HL-60/S4 treated with phorbol 12-myristate 13-acetate at 8.2 ng/mL for 4 days and 3 days (cell line): Measurements from ENCODE around the gene SEMA6C.
"Not testable (repeated sequence)": the region's sequence is repeated elsewhere in the genome, so short reads cannot be mapped to it uniquely, and the experiment has no call there.

Source experiments
- in situ Hi-C: fragments of 300-500 bp; cut with MboI; formaldehyde crosslinking; loops from 2 replicates; pipeline ENCODE4 v1.15.0; 2022; ENCODE audit warnings: low sequenced_read_pairs

Gene SEMA6C

DNA sequence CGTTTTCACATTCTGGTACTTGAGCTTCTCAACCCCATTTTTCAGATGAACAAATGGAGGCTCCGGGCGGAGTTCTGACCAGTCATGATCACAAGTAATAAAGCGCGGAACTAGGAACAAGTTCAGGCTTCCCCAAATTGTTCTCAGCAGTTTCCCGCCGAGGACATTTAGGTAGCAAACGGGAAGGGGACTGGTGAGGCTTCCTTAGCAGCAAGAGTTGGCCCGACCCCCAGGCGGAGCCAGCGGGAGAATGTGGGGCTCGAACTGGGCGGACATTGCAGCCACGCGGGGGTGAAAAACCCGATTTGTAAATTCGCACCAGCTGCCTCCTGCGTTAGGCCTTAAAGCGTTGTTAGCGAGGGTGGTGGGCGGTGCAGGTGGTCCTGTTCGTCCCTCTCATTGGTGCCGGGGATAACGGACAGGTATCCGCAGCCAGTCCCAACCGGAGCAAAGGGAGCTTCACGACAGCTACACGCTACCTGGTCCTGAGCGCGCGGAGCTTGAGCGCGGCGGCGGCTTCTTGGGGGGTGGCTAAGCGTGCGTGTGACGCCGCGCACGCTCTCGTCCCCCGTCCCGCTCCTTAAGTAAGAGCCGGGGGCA is 15.3 kb downstream of the SEMA6C start:
- in situ Hi-C loops: no loop called here

DNA sequence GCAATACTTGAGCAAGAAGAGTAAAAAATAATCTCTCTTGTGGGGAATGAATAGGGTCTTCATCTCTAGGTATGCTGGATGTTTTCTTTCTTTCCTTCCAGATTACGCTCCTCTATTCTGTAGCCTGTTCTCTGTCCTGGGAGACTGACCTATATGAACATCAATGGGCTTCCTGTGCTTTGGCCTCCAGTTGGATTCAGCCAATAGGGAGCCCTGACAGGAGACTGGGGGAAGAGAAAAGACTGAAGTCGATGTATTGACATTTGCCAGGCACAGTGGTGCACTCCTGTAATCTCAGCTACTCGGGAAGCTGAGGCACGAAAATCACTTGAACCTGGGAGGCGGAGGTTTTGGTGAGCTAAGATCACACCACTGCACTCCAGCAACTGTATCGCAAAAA is 17.6 kb downstream of the SEMA6C start:
- in situ Hi-C loops: no loop called here

DNA sequence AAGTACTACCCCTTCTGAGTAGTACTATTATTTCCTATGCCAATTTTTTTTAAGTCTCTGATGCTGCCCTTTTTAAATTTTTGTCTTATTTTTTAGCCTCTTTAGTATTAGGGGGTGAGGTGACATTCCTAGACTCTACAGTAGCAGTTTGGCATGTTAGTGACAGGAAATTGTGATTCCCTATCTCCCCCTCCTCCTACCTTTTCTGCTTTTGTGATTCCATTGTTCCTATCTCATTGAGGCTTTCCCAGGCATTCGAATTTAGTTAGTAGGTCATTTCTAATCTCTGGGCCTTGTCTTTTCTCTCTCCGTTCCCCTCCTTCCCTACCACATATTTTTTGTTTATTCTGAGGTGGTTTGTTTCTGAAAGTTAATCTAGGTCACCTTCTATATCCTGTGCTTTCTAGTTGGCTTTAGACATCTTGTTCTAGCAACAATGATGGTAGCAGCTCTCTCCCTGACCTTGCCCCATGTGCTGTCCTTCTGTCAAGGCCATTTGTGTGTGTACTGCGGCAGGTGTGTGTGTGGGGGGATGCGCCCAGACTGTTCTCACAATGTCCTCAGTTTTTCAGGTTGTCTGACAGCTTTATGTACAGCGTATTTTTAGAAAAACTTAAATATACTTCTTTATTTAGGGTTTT is 21.5 kb downstream of the SEMA6C start:
- in situ Hi-C loops: no loop called here

DNA sequence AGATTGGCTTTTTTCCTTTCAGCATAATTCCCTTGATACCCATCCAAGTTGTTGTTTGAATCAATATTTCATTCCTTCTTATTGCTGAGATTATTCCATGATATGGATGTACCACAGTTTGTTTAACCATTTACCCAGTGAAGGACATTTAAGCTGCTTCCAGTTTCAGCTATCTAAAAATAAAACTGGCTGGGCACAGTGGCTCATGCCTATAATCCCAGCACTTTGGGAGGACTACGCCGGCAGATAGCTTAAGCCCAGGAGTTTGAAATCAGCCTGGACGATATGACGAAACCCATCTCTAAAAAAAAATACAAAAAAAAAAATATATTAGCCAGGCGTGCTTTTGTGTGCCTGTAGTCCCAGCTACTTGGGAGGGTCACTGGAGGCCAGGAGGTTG is 32.6 kb downstream of the SEMA6C start:
- in situ Hi-C loops: no loop called here

DNA sequence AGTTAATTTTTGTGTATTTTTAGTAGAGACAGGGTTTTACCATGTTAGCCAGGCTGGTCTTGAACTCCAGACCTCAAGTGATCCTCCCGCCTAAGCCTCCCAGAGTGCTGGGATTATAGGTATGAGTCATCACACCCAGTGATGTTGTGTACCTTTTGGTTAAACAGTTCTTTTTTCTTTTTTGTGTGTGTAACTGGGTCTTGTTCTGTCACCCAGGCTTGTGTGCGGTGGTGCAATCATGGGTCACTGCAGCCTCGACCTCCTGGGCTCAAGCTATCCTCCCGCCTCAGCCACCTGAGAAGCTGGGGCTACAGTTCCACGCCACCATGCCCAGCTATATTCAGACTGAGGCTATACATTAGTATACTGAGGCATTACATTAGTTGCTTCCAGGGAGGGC is 38.1 kb downstream of the SEMA6C start:
- in situ Hi-C loops: no loop called here

DNA sequence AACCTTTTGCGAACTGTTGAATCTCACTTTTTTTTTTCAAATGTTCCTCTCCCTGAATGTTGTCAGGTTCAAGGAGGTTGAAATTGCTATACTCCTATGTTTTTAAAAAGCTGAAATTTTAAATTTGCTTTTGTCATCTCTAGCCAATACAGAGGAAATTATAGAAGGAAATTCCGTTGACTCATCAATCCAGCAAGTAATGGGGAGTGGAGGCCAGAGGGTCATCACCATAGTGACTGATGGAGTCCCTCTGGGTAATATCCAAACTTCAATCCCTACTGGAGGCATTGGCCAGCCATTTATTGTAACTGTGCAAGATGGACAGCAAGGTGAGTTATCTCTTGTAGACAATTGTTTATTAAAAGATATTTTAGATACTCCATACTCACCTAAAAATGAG is 39.5 kb downstream of the SEMA6C start:
- in situ Hi-C loops: no loop called here

DNA sequence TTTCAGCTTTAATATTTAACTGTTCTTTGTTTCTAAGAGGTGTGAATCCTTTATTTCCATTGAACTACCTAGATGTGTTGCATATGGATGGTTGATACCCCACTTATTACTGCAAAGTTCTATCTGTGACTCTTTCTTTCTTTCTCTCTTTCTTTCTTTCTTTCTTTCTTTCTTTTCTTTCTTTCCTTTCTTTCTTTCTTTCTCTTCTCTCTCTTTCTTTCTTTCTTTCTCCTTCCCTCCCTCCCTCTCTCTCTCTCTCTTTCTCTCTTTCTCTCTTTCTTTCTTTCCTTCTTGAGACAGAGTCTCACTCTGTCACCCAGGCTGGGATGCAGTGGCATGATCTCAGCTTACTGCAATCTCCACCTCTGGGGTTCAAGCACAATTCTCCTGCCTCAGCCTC is 41.8 kb downstream of the SEMA6C start:
- in situ Hi-C loops: no loop called here

DNA sequence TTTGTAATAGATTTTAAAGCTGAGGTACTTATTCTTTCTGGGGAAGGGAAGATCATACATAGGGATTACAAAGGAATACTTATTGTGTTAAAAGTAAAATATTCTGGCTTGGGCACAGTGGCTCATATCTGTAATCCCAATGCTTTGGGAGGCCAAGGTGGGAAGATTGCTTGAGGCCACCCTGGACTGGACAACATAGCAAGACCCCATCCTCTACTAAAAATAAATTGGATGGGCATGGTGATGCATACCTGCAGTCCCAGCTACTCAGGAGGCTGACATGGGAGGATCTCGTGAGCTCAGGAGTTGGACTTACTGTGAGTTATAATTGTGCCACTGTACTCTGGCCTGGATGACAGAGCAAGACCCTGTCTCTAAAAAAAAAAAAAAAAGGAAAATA is 48.3 kb downstream of the SEMA6C start:
- in situ Hi-C loops: no loop called here

DNA sequence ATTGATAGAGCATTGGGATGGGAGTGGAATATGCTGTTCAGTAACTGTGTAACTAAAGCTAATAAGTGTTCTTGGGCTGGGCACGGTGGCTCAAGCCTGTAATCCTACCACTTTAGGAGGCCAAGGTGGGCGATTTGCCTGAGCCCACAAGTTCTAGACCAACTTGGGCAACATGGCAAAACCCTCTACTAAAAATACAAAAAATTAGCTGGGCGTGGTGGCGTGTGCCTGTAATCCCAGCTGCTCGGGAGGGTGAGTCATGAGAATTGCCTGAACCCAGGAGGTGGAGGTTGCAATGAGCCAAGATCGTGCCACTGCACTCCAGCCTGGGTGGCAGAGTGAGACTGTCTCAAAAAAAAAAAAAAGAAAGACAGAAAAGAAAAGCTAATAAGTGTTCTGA is 49.0 kb downstream of the SEMA6C start:
- in situ Hi-C loops: not testable (repeated sequence)

DNA sequence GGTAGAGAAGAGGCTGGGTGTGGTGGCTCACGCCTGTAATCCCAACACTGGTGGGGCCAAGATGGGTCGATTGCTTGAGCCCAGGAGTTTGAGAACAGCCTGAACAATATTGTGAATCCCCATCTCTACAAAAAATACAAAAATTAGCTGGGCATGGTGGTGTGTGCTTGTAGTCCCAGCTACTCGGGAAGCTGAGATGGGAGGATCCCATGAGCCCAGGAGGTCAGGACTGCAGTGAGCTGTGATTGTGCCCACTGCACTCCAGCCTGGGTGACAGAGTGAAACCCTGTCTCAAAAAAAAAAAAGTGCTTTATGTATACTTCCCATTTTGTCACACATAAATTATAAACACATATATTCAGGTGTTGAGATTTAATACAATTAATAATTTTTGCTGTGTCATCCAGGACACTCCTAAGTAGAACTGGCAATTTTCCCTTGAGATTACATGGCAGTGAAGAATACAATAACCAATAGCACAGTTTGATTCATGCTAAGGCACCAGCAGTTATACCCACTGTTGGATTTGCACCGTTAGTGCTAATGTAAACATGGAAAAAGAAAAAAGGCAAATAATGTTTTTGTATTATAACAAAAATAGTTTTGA is 60.4 kb downstream of the SEMA6C start:
- in situ Hi-C loops: no loop called here
